Naive thymus-derived CD4-positive, alpha-beta T cell (primary cell): ENCODE results near the gene SVIL. TPM values are rescaled to one million over a fixed set of nuclear protein-coding genes. Genes with fewer than 3 reads are reported as not detected.
"Not testable (repeated sequence)": the region's sequence is repeated elsewhere in the genome, so short reads cannot be mapped to it uniquely, and the experiment has no call there.

Source experiments
- ATAC-seq: fragments of 150-1000 bp; cut with Tn5 transposase; 2 replicates; pipeline ENCODE4 v1.10.0; 2021; ENCODE audit warnings: mild to moderate bottlenecking, moderate library complexity
- CTCF ChIA-PET: fragments of 350-600 bp; sonication (Branson Sonifier 250); formaldehyde crosslinking; loops from one replicate; lab custom pipeline; 2021; ENCODE audit warnings: antibody characterized with exemption; lab: Charles Lee
- POLR2A ChIA-PET: fragments of 350-600 bp; sonication (Branson Sonifier 250); formaldehyde crosslinking; loops from one replicate; lab custom pipeline; 2021; ENCODE audit warnings: antibody characterized with exemption, inconsistent platforms; lab: Charles Lee
- DNase-seq, 9 donors: peaks; one replicate each; pipeline versions ENCODE4 v3.0.0 to v3.0.0-alpha.2; 2020 to 2022; ENCODE audit warnings: mixed read lengths in 1 of 9
- H3K27ac ChIP-seq: one replicate; pipeline ENCODE4 v1.7.0; 2013; ENCODE audit warnings: mild to moderate bottlenecking, low read depth, low read length, moderate library complexity
- H3K27me3 ChIP-seq, 2 donors: one replicate each; pipeline ENCODE4 v1.7.0; 2013; ENCODE audit warnings: low read length in 2 of 2, mild to moderate bottlenecking in 2 of 2, moderate library complexity in 2 of 2; ENCODE audit not compliant: control insufficient read depth in 2 of 2, insufficient read depth in 2 of 2
- H3K36me3 ChIP-seq, 3 experiments: 1 replicate in 2 of 3; 2 replicates in 1 of 3; pipeline ENCODE4 v1.7.0; 2013; ENCODE audit warnings: low read length in 3 of 3, mild to moderate bottlenecking in 3 of 3, moderate library complexity in 1 of 3; ENCODE audit not compliant: insufficient read depth in 3 of 3, control insufficient read depth in 2 of 3
- H3K4me1 ChIP-seq, 2 donors: one replicate each; pipeline ENCODE4 v1.7.0; 2013; ENCODE audit warnings: low read length in 2 of 2, mild to moderate bottlenecking in 2 of 2, moderate library complexity in 1 of 2; ENCODE audit not compliant: control insufficient read depth in 2 of 2, insufficient read depth in 2 of 2
- H3K4me3 ChIP-seq: 2 replicates; pipeline ENCODE4 v1.7.0; 2013; ENCODE audit warnings: mild to moderate bottlenecking, low read length
- H3K9me3 ChIP-seq, 3 experiments: 1 replicate in 2 of 3; 2 replicates in 1 of 3; pipeline ENCODE4 v1.7.0; 2013; ENCODE audit warnings: low read length in 3 of 3; ENCODE audit not compliant: control insufficient read depth in 2 of 3
- H3K27ac Mint-ChIP-seq, 9 donors: one replicate each; pipeline ENCODE4 v1.8.0; 2020 to 2022; ENCODE audit warnings: mixed read lengths in 9 of 9, mild to moderate bottlenecking in 8 of 9, moderate library complexity in 5 of 9, inconsistent platforms in 2 of 9
- H3K27me3 Mint-ChIP-seq, 5 donors: one replicate each; pipeline ENCODE4 v1.8.0; 2021 to 2022; ENCODE audit warnings: mixed read lengths in 5 of 5, mild to moderate bottlenecking in 1 of 5
- H3K36me3 Mint-ChIP-seq, 5 donors: one replicate each; pipeline ENCODE4 v1.8.0; 2020 to 2022; ENCODE audit warnings: mixed read lengths in 5 of 5, mild to moderate bottlenecking in 3 of 5, inconsistent platforms in 1 of 5
- H3K4me1 Mint-ChIP-seq, 7 donors: one replicate each; pipeline ENCODE4 v1.8.0; 2020 to 2022; ENCODE audit warnings: mixed read lengths in 7 of 7, mild to moderate bottlenecking in 3 of 7, inconsistent platforms in 1 of 7
- H3K4me3 Mint-ChIP-seq, 10 donors: one replicate each; pipeline ENCODE4 v1.8.0; 2020 to 2022; ENCODE audit warnings: mild to moderate bottlenecking in 10 of 10, mixed read lengths in 10 of 10, moderate library complexity in 6 of 10, inconsistent platforms in 2 of 10
- H3K9me3 Mint-ChIP-seq, 11 donors: one replicate each; pipeline ENCODE4 v1.8.0; 2020 to 2022; ENCODE audit warnings: mixed read lengths in 11 of 11, mild to moderate bottlenecking in 4 of 11, inconsistent platforms in 1 of 11, moderate library complexity in 1 of 11
- intact Hi-C, 2 donors: fragments of 100-400 bp; cut with micrococcal nuclease; formaldehyde crosslinking; loops; one replicate each; pipeline ENCODE4 v1.15.1; 2023
- polyA plus RNA-seq, 2 donors: library from polyadenylated mRNA; unstranded; fragments of 300-500 nt; fragmentation: Illumina TruSeq; gene quantifications; one replicate each; pipeline ENCODE4 v1.2.3, GENCODE V29; 2021
- total RNA-seq, 6 experiments: library from RNA in 5 of 6; stranded (reverse) in 5 of 6; gene quantifications; 1 replicate in 5 of 6; 2 replicates in 1 of 6; pipeline ENCODE4 v1.2.3 and lab custom pipeline; 2021 to 2026

SVIL gene
- total and polyA plus RNA-seq, 7 experiments from 2014 or later: 8.7 to 48.9 (median 20.3) TPM

GRCh38 chr10:29524294-29524693 is 110.5 kb downstream of the SVIL start:
- peak overlapping the region in 1 of 9 donors; percentile 4 for H3K27ac Mint-ChIP-seq

GRCh38 chr10:29522918-29523317 is 111.9 kb downstream of the SVIL start:
- peaks cover 0 to 64% (median 20%) of the 10 kb centered on the region in 3 experiments for H3K36me3 ChIP-seq
- ChIA-PET POLR2A (no interaction called here), CTCF (interaction anchor here (1.1 kb wide), 1 partner anchor 13 kb away, joined by 4 read pairs; no protein-coding TSS in a partner anchor)
- peaks cover 0 to 12% (median 0%) of the 10 kb centered on the region in 7 donors for H3K4me1 Mint-ChIP-seq
- intact Hi-C loops: no loop called here
- H3K36me3 Mint-ChIP-seq: peaks cover 5 to 67% (median 34%) of the 10 kb centered on the region in 5 donors
- peak overlapping the region in 1 of 9 donors; percentile 12 for H3K27ac Mint-ChIP-seq
- H3K4me1 ChIP-seq: no peaks in the 10 kb centered on the region
- H3K4me3 Mint-ChIP-seq: no peak overlapping the region
- DNase-seq: no peak
- no peaks in the 10 kb centered on the region for H3K27me3 Mint-ChIP-seq
- no peaks in the 10 kb centered on the region for H3K9me3 Mint-ChIP-seq
- H3K27me3 ChIP-seq: no peaks in the 10 kb centered on the region
- no peaks in the 10 kb centered on the region for H3K9me3 ChIP-seq
- no peak overlapping the region for H3K27ac ChIP-seq
- no peak for ATAC-seq
- H3K4me3 ChIP-seq: no peak overlapping the region

More at GRCh38 chr10:29524294-29524693, 110.5 kb downstream of the SVIL start:
- CTCF ChIA-PET: no interaction called here
- H3K36me3 ChIP-seq: peaks cover 0 to 69% (median 20%) of the 10 kb centered on the region in 3 experiments
- POLR2A ChIA-PET: no interaction called here
- intact Hi-C loops: no loop called here
- no peak overlapping the region for H3K4me3 Mint-ChIP-seq
- DNase-seq (no peak), ATAC-seq (no peak)
- no peaks in the 10 kb centered on the region for H3K27me3 ChIP-seq
- peaks cover 0 to 12% (median 0%) of the 10 kb centered on the region in 7 donors for H3K4me1 Mint-ChIP-seq
- H3K4me1 ChIP-seq: no peaks in the 10 kb centered on the region
- no peaks in the 10 kb centered on the region for H3K9me3 Mint-ChIP-seq
- no peak overlapping the region for H3K27ac ChIP-seq
- H3K27me3 Mint-ChIP-seq: no peaks in the 10 kb centered on the region
- H3K9me3 ChIP-seq: no peaks in the 10 kb centered on the region
- no peak overlapping the region for H3K4me3 ChIP-seq
- H3K36me3 Mint-ChIP-seq: peaks cover 5 to 68% (median 37%) of the 10 kb centered on the region in 5 donors

GRCh38 chr10:29522061-29522855 is 112.5 kb downstream of the SVIL start:
- no peak overlapping the region for H3K4me3 Mint-ChIP-seq
- no peak overlapping the region for H3K27ac Mint-ChIP-seq
- ChIA-PET CTCF (interaction anchor here (1.1 to 1.2 kb wide), 2 partner anchors 9 to 12 kb away, joined by 3 to 4 read pairs; no protein-coding TSS in a partner anchor), POLR2A (no interaction called here)
- peaks cover 5 to 67% (median 34%) of the 10 kb centered on the region in 5 donors for H3K36me3 Mint-ChIP-seq
- intact Hi-C loops: no loop called here
- Histone ChIP-seq H3K4me1 (no peaks in the 10 kb centered on the region), H3K27ac (no peak overlapping the region), H3K27me3 (no peaks in the 10 kb centered on the region), H3K9me3 (no peaks in the 10 kb centered on the region), H3K4me3 (no peak overlapping the region), H3K36me3 (peaks cover 0 to 64% (median 20%) of the 10 kb centered on the region in 3 experiments)
- no peak for ATAC-seq
- H3K27me3 Mint-ChIP-seq: no peaks in the 10 kb centered on the region
- DNase-seq: no peak
- peaks cover 0 to 12% (median 0%) of the 10 kb centered on the region in 7 donors for H3K4me1 Mint-ChIP-seq
- no peaks in the 10 kb centered on the region for H3K9me3 Mint-ChIP-seq

GRCh38 chr10:29519659-29520058 is 115.1 kb downstream of the SVIL start:
- peaks cover 5 to 57% (median 28%) of the 10 kb centered on the region in 5 donors for H3K36me3 Mint-ChIP-seq

GRCh38 chr10:29517352-29517923 is 117.3 kb downstream of the SVIL start:
- Mint-ChIP-seq H3K4me3 (no peak overlapping the region), H3K9me3 (no peaks in the 10 kb centered on the region), H3K4me1 (peaks cover 0 to 2% (median 0%) of the 10 kb centered on the region in 7 donors), H3K36me3 (peaks cover 0 to 46% (median 16%) of the 10 kb centered on the region in 5 donors), H3K27ac (peak overlapping the region in 1 of 9 donors; percentile 17), H3K27me3 (no peaks in the 10 kb centered on the region)
- H3K36me3 ChIP-seq: peaks cover 0 to 38% (median 3%) of the 10 kb centered on the region in 3 experiments
- intact Hi-C loops: no loop called here
- DNase-seq (no peak), ATAC-seq (no peak)
- no peaks in the 10 kb centered on the region for H3K9me3 ChIP-seq
- CTCF ChIA-PET: interaction anchor here (1.6 kb wide), 1 partner anchor 14 kb away, joined by 3 read pairs; no protein-coding TSS in a partner anchor
- H3K4me3 ChIP-seq: no peak overlapping the region
- no peaks in the 10 kb centered on the region for H3K27me3 ChIP-seq
- POLR2A ChIA-PET: no interaction called here
- H3K4me1 ChIP-seq: no peaks in the 10 kb centered on the region
- no peak overlapping the region for H3K27ac ChIP-seq

More at GRCh38 chr10:29519659-29520058, 115.1 kb downstream of the SVIL start:
- Histone ChIP-seq H3K9me3 (no peaks in the 10 kb centered on the region), H3K27me3 (no peaks in the 10 kb centered on the region), H3K36me3 (peaks cover 0 to 57% (median 20%) of the 10 kb centered on the region in 3 experiments), H3K4me1 (no peaks in the 10 kb centered on the region), H3K4me3 (no peak overlapping the region), H3K27ac (no peak overlapping the region)
- DNase-seq: no peak
- no peaks in the 10 kb centered on the region for H3K9me3 Mint-ChIP-seq
- no peak for ATAC-seq
- H3K4me3 Mint-ChIP-seq: no peak overlapping the region
- POLR2A ChIA-PET: interaction anchor here (0.6 kb wide), 1 partner anchor 66 kb away, joined by 3 read pairs; no protein-coding TSS in a partner anchor
- peaks cover 0 to 12% (median 0%) of the 10 kb centered on the region in 7 donors for H3K4me1 Mint-ChIP-seq
- H3K27ac Mint-ChIP-seq: no peak overlapping the region
- H3K27me3 Mint-ChIP-seq: no peaks in the 10 kb centered on the region
- intact Hi-C loops: no loop called here
- CTCF ChIA-PET: no interaction called here

- H3K27ac ChIP-seq, H3K4me1 Mint-ChIP-seq, H3K4me3 ChIP-seq, H3K27ac Mint-ChIP-seq, H3K4me3 Mint-ChIP-seq, CTCF ChIA-PET, H3K9me3 Mint-ChIP-seq, POLR2A ChIA-PET, H3K27me3 ChIP-seq, H3K9me3 ChIP-seq, DNase-seq, H3K27me3 Mint-ChIP-seq, ATAC-seq, H3K4me1 ChIP-seq, intact Hi-C loops: not testable (repeated sequence)
- peaks cover 0 to 37% (median 8%) of the 10 kb centered on the region in 5 donors for H3K36me3 Mint-ChIP-seq
- H3K36me3 ChIP-seq: peaks cover 0 to 34% (median 0%) of the 10 kb centered on the region in 3 experiments
These were observed 118.3 kb downstream of the SVIL start for GRCh38 chr10:29516309-29516932.
